Fibroblast of skin of right quadriceps (primary cell): ENCODE results near the gene PRR15L.
"Not testable (repeated sequence)": the region's sequence is repeated elsewhere in the genome, so short reads cannot be mapped to it uniquely, and the experiment has no call there.

Source experiments
- DNase-seq: peaks from one replicate; pipeline ENCODE4 v3.0.0-alpha.2; 2013

PRR15L gene

DNA sequence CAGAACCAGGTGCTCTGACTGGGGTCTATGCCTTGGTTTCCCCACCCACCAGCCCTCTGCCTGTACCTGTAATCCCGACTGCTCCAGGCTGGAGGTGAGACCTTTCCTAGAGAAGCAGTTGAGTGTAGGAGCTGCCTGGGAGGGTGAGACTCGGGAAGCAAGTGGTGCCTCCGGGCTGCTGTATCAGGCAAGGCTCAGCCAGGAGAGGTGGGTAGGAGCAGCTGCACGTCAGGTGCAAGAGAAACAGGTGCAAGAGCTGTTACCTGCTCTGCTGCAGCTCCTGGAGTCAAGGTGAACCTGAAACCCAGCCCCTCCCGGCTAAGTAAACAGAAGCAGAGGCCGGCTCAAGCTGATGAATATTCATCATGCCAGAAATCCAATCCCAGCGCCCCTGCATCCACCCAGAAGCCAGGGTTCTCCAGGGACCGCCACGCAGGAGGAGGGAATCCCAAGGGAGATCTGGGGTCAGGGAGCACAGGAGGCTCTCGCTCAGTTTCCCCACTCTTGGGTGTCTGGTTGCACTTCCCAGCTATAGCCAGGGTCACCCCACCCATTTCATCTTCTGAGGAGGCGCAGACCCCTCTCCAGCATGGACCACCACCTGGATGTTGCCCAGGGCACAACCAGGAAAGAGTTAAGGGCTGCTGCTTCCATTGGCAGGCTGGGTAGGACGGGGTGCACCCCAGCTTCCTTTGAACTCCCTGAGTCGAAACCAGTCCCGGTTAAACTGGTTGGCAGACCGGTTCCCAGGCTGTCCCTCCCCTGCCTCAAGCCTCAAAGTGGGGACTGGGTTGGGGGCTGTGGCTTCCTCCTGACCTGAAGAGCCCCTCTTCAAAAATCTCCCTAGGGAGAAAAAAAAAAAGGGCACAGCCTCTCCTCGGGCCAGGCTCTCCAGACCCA is at the start of gene PRR15L:
Gene PRR15L (minus strand): TSS at position 293 of the 900 bp plus-strand sequence. CDS start 4,649 bp downstream, outside the sequence.
- DNase-seq: no peak

DNA sequence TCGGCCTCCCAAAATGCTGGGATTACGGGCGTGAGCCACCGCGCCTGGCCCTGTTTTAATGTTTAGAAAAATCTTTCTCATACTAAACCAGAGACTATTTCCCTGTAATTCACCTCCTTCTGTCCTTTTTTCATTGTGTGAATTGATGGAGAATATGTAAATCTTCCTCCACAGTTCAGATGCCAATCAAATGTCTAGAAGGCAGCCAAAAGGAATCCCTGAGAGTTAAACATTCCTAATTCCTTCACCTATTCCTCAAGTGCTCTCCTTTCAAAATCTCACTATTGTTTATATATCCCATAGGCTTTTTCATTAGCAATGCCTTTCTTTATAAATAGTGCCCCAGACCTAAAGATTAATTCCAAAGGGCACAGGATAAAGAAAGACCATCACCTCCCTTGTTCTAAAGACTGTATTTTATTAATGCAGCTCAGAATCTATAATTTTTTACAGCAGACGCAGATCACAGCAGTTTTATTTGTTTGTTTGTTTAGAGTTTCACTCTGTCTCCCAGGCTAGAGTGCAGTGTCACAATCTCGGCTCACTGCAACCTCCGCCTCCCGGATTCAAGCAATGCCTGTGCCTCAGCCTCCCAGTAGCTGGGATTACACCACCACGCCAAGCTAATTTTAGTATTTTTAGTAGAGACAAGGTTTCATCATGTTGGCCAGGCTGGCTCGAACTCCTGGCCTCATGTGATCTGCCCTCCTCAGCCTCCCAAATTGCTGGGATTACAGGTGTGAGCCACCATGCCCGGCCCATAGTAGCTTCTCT is 49.4 kb upstream of the PRR15L start:
- DNase-seq: no peak

GRCh38 chr17:48004983-48005382 is 47.3 kb upstream of the PRR15L start:
- no peak for DNase-seq

GRCh38 chr17:48003417-48004151 is 45.9 kb upstream of the PRR15L start:
- DNase-seq: peak; percentile 46

DNA sequence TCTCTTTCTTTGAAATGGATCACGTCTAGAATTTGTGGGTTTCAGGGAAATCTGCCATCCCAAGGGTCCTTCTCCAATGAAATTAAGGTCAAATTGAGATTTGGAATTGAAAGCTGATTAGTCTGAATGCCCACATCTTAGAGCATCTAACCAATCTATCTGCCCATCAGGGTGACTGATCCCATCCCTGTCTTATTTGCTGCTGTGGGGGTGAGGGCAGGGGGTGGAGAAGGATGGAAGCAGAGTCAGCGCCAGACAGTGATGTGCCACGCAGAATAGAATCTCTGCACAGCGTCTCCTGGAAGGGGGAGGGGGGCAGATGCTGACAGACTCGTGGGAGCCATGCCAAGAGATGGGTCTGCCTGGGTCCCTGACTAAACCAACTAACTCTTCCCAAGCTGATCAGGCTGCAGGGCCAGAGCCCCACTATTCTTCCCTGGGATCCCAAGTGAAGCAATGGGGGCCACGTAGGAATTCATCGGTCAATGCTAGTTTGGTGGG is 45.3 kb upstream of the PRR15L start:
- DNase-seq: peak; percentile 76

DNA sequence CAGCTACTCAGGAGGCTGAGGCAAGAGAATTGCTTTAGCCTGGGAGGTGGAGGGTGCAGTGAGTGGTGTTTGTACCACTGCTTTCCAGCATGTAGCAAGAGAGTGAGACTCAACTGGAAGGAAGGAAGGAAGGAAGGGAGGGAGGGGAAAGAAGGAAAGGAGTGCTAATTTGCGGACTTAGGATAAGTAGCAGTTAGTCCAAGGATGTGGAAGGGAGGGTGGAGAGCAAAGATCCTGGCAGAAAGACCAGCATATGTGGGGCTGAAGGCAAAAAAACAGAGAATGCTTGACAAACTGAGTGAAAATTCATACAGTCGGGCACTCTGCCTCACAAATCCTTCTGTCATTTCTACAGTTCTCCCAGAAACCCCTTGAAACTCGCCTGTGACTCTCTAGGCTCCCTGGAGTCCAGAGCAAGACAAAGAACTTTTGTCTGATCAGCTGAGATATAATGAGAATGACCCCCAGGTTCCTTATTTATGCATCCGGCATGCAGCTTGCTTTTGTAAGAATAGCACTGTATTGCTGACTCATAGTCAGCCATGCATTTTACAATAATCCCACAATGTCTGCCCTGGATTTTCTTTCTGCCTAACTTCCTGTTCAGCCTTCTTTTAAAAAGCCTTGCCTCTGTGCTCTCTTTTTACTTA is 44.7 kb upstream of the PRR15L start:
- DNase-seq: peak; percentile 88

- DNase-seq: not testable (repeated sequence)
Measured at GRCh38 chr17:48001657-48002056, 44.0 kb upstream of the PRR15L start.

DNA sequence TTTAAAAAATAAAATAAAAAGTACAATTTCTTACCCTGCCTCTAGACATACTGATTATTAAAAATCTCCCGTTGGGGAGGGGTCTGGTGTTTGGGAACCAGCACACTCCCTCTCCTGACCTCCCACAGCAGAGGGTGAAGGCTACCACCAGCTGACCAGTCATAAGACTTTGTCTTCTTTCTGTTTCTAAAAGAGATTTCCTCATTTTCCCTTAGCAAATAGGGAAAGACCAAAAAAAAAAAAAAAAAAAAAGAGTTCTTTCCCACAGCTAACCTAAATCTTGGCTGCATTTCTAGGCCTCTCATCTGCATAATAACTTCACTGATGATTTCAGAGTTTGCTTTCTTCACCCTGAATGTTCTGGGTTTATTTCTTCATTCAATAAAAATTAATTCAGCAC is 43.5 kb upstream of the PRR15L start:
- DNase-seq: no peak

DNA sequence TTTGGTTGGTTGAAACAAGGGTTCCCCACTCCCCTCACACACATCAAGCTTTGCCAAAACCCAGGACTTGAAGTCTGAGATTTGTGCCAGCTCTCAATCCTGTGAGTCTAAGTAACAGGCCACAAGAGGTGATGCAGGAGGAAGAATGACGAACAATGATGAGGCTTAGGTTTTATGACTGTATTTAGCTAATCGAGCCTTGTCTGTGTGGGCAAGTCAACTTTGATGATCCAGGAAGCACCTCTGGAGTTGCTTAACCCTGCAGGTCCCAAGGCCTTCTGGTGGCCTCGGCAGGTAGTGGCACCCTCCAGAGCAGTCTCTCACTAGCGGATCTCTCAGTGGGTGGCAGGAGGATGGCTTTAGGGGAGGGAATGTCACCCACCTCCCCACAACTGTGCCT is 41.9 kb upstream of the PRR15L start:
- peak; percentile 68 for DNase-seq

DNA sequence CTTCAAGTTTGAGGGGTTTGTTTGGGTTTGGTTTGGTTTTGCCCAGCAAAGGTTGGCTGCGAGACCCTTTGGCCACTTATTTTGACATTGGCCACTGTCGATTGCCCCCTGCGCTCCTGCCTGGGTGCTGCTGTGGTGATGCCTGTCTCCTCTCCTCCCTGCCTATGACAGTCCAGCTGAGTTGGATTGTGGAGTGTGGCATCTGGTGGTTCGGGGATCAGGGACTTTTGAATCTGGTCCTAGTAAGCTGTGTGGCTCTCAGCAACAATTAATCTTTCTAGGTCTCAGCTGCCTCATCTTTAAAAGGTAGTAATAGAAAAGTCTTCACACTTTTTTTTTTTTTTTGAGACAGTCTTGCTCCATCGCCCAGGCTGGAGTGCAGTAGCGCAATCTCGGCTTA is 40.4 kb upstream of the PRR15L start:
- no peak for DNase-seq

GRCh38 chr17:47997586-47997985 is 39.9 kb upstream of the PRR15L start:
- DNase-seq: no peak

GRCh38 chr17:47996201-47996600 is 38.5 kb upstream of the PRR15L start:
- no peak for DNase-seq

DNA sequence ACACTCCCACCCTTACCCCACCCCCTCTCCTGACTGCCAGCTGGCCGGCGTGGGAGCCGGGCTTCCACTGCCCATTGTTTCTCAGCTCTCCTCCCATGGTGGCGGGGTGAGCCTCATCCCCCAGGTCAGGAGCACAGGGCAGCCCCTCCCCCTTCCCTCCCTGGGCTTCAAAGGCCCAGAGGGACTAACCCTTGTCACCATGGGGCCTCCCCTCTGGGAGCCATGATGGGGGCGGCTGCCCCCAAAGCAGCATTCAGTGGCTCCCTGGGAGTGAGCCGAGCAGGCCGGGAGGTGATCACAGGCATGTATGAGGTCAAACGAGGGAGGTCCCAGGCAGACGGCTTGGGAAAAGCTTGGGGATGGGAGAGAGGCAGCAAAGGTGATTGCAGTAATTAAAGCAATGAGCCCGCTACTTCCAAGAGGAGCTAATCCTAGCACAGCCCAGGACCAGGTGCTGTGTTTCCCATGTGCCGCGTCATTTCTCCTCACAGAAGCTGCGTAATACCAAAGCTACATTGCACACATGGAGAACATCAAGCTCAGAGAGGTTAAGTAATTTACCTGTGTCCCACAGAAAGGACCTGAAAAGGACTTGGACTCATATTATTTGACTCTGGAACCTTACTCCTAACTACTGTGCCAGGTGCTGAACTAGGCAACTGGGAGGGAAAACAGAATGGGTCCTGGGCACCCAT is 37.7 kb upstream of the PRR15L start:
- no peak for DNase-seq

DNA sequence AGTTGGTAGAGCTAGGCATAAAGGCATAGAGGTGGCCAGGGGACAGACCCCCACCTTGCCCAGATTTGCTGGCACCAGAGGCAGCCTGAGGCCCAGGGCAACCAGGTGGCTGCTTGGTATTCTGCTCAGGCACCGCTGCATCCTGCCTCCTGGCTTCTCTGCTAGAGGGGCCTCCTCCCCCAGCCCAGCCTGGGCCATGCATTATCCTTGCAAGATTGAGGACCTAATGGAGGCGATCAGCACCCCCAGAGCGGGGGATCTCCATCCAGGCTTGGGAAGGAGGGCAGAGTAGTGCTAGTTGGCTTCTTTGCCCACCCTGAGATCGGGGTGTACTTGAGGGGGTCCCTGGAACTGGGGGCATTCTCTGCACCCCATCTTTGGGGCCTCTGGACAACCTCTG is 37.0 kb upstream of the PRR15L start:
- DNase-seq: no peak

GRCh38 chr17:47993964-47994363 is 36.3 kb upstream of the PRR15L start:
- DNase-seq: no peak

- DNase-seq: no peak
Measured at GRCh38 chr17:47993031-47993564, 35.4 kb upstream of the PRR15L start.

- no peak for DNase-seq
Measured at GRCh38 chr17:47992216-47992615, 34.5 kb upstream of the PRR15L start.

GRCh38 chr17:47990962-47991731 is 33.5 kb upstream of the PRR15L start:
- no peak for DNase-seq

DNA sequence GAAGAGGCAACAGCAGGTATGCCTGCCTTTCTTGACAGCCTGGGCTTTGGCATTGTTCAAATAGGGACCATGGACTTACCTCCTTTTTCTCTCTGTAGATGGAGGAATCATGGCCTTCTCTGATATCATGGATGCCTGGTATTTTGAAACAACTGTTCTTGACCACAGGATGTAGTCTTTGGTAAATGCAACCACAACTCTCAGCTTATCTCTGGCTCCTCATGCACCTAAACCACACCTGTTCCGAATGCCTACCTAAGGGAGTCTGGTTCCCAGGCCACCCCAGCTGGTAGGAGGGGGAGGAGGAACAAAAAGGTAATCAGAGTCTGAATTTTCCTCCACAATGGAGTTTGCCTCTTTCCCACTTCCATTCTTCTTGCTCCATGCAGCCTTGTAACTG is 32.0 kb upstream of the PRR15L start:
- DNase-seq: no peak

DNA sequence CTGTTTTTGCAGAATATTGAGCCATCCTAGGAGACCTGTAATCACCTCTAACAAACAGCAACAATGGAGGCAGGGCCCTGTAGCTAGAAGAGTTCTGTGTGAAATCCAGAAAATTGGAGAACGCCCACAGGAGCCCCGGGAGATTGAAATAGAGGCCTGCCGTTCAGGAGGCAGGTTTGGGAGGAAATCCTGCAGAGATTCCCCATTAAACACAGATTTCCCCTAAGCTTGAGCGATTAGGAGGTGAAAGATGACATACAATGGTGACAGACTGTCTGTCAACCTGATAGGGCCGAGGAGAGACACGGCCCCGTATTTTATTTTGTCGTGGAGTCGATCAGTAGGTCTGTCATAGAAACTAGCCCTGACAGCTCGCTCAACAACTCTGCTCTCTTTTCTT is 31.5 kb upstream of the PRR15L start:
- no peak for DNase-seq

GRCh38 chr17:47988445-47988844 is 30.8 kb upstream of the PRR15L start:
- not testable (repeated sequence) for DNase-seq
